IPS-18a (cell line): ENCODE data around the gene PARP8.
A peak's percentile ranks its signal among the peaks of the same experiment; 100 is the strongest.
"Not testable (repeated sequence)": the region's sequence is repeated elsewhere in the genome, so short reads cannot be mapped to it uniquely, and the experiment has no call there.

Source experiments
- H3K27ac ChIP-seq: one replicate; pipeline ENCODE4 v1.5.1; 2013; ENCODE audit warnings: low read length
- H3K27me3 ChIP-seq: one replicate; pipeline ENCODE4 v1.6.1; 2013; ENCODE audit warnings: mild to moderate bottlenecking, low read length; ENCODE audit not compliant: control insufficient read depth, insufficient read depth
- H3K36me3 ChIP-seq: one replicate; pipeline ENCODE4 v1.6.1; 2013; ENCODE audit warnings: low read depth, low read length; ENCODE audit not compliant: control insufficient read depth
- H3K4me1 ChIP-seq: one replicate; pipeline ENCODE4 v1.6.1; 2013; ENCODE audit warnings: low read depth, low read length; ENCODE audit not compliant: control insufficient read depth
- H3K4me3 ChIP-seq: one replicate; pipeline ENCODE4 v1.5.1; 2013; ENCODE audit warnings: low read length
- H3K9ac ChIP-seq: one replicate; pipeline ENCODE4 v1.6.1; 2013; ENCODE audit warnings: mild to moderate bottlenecking, low read length, moderate library complexity
- H3K9me3 ChIP-seq: one replicate; pipeline ENCODE4 v1.6.1; 2013; ENCODE audit warnings: low read depth, low read length; ENCODE audit not compliant: control insufficient read depth

PARP8 gene

GRCh38 chr5:50663636-50664035 lies 2.8 kb upstream of the PARP8 start:
- no peaks in the 10 kb centered on the region for H3K9me3 ChIP-seq
- H3K27me3 ChIP-seq, result peaks cover 15% of the 10 kb centered on the region
- no peak overlapping the region for H3K4me3 ChIP-seq
- H3K27ac ChIP-seq, result no peak overlapping the region
- H3K9ac ChIP-seq, result no peak overlapping the region
- no peaks in the 10 kb centered on the region for H3K4me1 ChIP-seq
- no peaks in the 10 kb centered on the region for H3K36me3 ChIP-seq

GRCh38 chr5:50665091-50665490 lies 1.3 kb upstream of the PARP8 start:
- H3K27me3 ChIP-seq, result peaks cover 15% of the 10 kb centered on the region
- H3K27ac ChIP-seq, result no peak overlapping the region
- H3K4me3 ChIP-seq, result no peak overlapping the region

GRCh38 chr5:50665761-50666202 lies 655 bp upstream of the PARP8 start:
- H3K9me3 ChIP-seq, H3K27ac ChIP-seq, H3K36me3 ChIP-seq, H3K4me1 ChIP-seq: not testable (repeated sequence)
- H3K4me3 ChIP-seq, result peak overlapping the region; percentile 59
- peaks cover 15% of the 10 kb centered on the region for H3K27me3 ChIP-seq
- peak overlapping the region; percentile 95 for H3K9ac ChIP-seq

More at GRCh38 chr5:50665091-50665490, 1.3 kb upstream of the PARP8 start:
- Histone ChIP-seq H3K36me3 (no peaks in the 10 kb centered on the region), H3K9me3 (no peaks in the 10 kb centered on the region), H3K4me1 (peaks cover 5% of the 10 kb centered on the region), H3K9ac (no peak overlapping the region)

GRCh38 chr5:50667023-50667652 lies 701 bp downstream of the PARP8 start:
- peak overlapping the region; percentile 98 for H3K4me3 ChIP-seq
- H3K27me3 ChIP-seq, result peaks cover 15% of the 10 kb centered on the region
- H3K9me3 ChIP-seq, result no peaks in the 10 kb centered on the region
- no peaks in the 10 kb centered on the region for H3K36me3 ChIP-seq
- H3K4me1 ChIP-seq, result peaks cover 9% of the 10 kb centered on the region
- peak overlapping the region; percentile 95 for H3K9ac ChIP-seq
- peak overlapping the region; percentile 98 for H3K27ac ChIP-seq

- Histone ChIP-seq H3K4me1 (peaks cover 15% of the 10 kb centered on the region), H3K4me3 (peak overlapping the region; percentile 98), H3K27ac (peak overlapping the region; percentile 98)
Measured at GRCh38 chr5:50667653-50668595, 1.5 kb downstream of the PARP8 start.

GRCh38 chr5:50668636-50669035 lies 2.2 kb downstream of the PARP8 start:
- H3K9me3 ChIP-seq, H3K36me3 ChIP-seq, H3K27ac ChIP-seq: not testable (repeated sequence)
- Histone ChIP-seq H3K4me1 (peaks cover 19% of the 10 kb centered on the region), H3K9ac (peak overlapping the region; percentile 95), H3K4me3 (peak overlapping the region; percentile 98), H3K27me3 (peaks cover 15% of the 10 kb centered on the region)

More at GRCh38 chr5:50667653-50668595, 1.5 kb downstream of the PARP8 start:
- Histone ChIP-seq H3K36me3 (no peaks in the 10 kb centered on the region), H3K27me3 (peaks cover 15% of the 10 kb centered on the region), H3K9me3 (no peaks in the 10 kb centered on the region), H3K9ac (peak overlapping the region; percentile 95)

GRCh38 chr5:50672663-50673062 lies 6.2 kb downstream of the PARP8 start:
- Histone ChIP-seq H3K9ac (no peak overlapping the region), H3K27ac (no peak overlapping the region), H3K27me3 (no peaks in the 10 kb centered on the region), H3K9me3 (no peaks in the 10 kb centered on the region), H3K36me3 (no peaks in the 10 kb centered on the region), H3K4me3 (no peak overlapping the region), H3K4me1 (peaks cover 36% of the 10 kb centered on the region)

- not testable (repeated sequence) for H3K4me3 ChIP-seq, H3K9me3 ChIP-seq, H3K9ac ChIP-seq, H3K27ac ChIP-seq, H3K27me3 ChIP-seq, H3K36me3 ChIP-seq
- peaks cover 37% of the 10 kb centered on the region for H3K4me1 ChIP-seq
Measured at GRCh38 chr5:50673444-50673843, 7.0 kb downstream of the PARP8 start.

- no peaks in the 10 kb centered on the region for H3K36me3 ChIP-seq
- H3K4me1 ChIP-seq, result peaks cover 50% of the 10 kb centered on the region
- no peak overlapping the region for H3K9ac ChIP-seq
- no peak overlapping the region for H3K4me3 ChIP-seq
- H3K9me3 ChIP-seq, result no peaks in the 10 kb centered on the region
- H3K27me3 ChIP-seq, result no peaks in the 10 kb centered on the region
- no peak overlapping the region for H3K27ac ChIP-seq
Measured at GRCh38 chr5:50675385-50675784, 8.9 kb downstream of the PARP8 start.

- not testable (repeated sequence) for H3K4me3 ChIP-seq, H3K36me3 ChIP-seq, H3K27me3 ChIP-seq, H3K9me3 ChIP-seq, H3K9ac ChIP-seq, H3K27ac ChIP-seq
- peaks cover 45% of the 10 kb centered on the region for H3K4me1 ChIP-seq
Measured at GRCh38 chr5:50679554-50679953, 13.1 kb downstream of the PARP8 start.

GRCh38 chr5:50684721-50685120 lies 18.3 kb downstream of the PARP8 start:
- no peak overlapping the region for H3K27ac ChIP-seq
- no peak overlapping the region for H3K4me3 ChIP-seq
- no peaks in the 10 kb centered on the region for H3K36me3 ChIP-seq
- no peak overlapping the region for H3K9ac ChIP-seq
- H3K9me3 ChIP-seq, result no peaks in the 10 kb centered on the region
- peaks cover 26% of the 10 kb centered on the region for H3K4me1 ChIP-seq
- no peaks in the 10 kb centered on the region for H3K27me3 ChIP-seq
